Endothelial cell (in vitro differentiated cells): Measurements from ENCODE around the gene RNF123. TPM values are rescaled to one million over a fixed set of nuclear protein-coding genes. Genes with fewer than 3 reads are reported as not detected.

Source experiments
- DNase-seq: peaks from one replicate; pipeline ENCODE4 v3.0.0; 2021; ENCODE audit warnings: low spot score
- H3K27ac Mint-ChIP-seq: one replicate; pipeline ENCODE4 v1.8.0; 2021; ENCODE audit warnings: mixed read lengths, inconsistent platforms; ENCODE audit not compliant: unreplicated experiment
- H3K27me3 Mint-ChIP-seq: one replicate; pipeline ENCODE4 v1.8.0; 2021; ENCODE audit warnings: mild to moderate bottlenecking, moderate library complexity, mixed read lengths, inconsistent platforms; ENCODE audit not compliant: unreplicated experiment
- H3K36me3 Mint-ChIP-seq: one replicate; pipeline ENCODE4 v1.8.0; 2021; ENCODE audit warnings: mild to moderate bottlenecking, low read depth, mixed read lengths, inconsistent platforms; ENCODE audit not compliant: unreplicated experiment
- H3K4me1 Mint-ChIP-seq: one replicate; pipeline ENCODE4 v1.8.0; 2021; ENCODE audit warnings: mild to moderate bottlenecking, mixed read lengths, inconsistent platforms; ENCODE audit not compliant: unreplicated experiment
- H3K4me3 Mint-ChIP-seq: one replicate; pipeline ENCODE4 v1.8.0; 2021; ENCODE audit warnings: mild to moderate bottlenecking, mixed read lengths, inconsistent platforms; ENCODE audit not compliant: unreplicated experiment
- H3K9me3 Mint-ChIP-seq: one replicate; pipeline ENCODE4 v1.8.0; 2021; ENCODE audit warnings: mixed read lengths, inconsistent platforms; ENCODE audit not compliant: unreplicated experiment
- total RNA-seq: library from RNA; stranded (reverse); fragmentation: NEBNext Ultra II Directional; extraction: Animal tissue kit (Norgen Biotek cat#: 25700); gene quantifications from one replicate; pipeline ENCODE4 v1.2.1, GENCODE V29; 2021; ENCODE audit not compliant: unreplicated experiment
- TF ChIP-seq, protein P1 (sequence below): fragments of 200-600 bp; sonication (generic); IDR thresholded peaks from one replicate; pipeline ENCODE4 v1.5.0; 2021; ENCODE audit warnings: antibody characterized with exemption; ENCODE audit not compliant: unreplicated experiment

The RNF123 gene
- total RNA-seq, 1 donor from 2014 or later: 42.3 TPM

DNA sequence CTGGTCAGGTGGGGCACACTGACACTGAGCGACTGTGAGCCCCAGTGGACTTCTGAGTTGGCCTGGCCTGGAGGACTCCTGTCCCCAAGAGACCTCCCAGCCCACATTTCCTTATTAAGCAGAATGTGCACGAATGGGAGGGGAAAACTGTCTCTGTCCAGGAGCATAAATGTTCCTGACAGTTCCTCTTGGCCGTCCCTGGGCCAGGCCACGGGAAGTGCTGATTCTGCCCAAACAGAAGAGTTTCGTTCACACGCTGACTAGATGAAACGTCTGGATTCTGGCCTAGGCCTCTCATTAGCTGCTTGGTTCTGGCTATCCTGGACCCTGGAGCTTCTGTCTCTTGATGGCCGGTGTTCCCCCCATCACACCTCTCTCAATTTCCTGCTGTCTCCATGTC is 44.7 kb upstream of the RNF123 start:
- H3K27ac Mint-ChIP-seq: no peak overlapping the region
- TF ChIP-seq, protein P1, sequence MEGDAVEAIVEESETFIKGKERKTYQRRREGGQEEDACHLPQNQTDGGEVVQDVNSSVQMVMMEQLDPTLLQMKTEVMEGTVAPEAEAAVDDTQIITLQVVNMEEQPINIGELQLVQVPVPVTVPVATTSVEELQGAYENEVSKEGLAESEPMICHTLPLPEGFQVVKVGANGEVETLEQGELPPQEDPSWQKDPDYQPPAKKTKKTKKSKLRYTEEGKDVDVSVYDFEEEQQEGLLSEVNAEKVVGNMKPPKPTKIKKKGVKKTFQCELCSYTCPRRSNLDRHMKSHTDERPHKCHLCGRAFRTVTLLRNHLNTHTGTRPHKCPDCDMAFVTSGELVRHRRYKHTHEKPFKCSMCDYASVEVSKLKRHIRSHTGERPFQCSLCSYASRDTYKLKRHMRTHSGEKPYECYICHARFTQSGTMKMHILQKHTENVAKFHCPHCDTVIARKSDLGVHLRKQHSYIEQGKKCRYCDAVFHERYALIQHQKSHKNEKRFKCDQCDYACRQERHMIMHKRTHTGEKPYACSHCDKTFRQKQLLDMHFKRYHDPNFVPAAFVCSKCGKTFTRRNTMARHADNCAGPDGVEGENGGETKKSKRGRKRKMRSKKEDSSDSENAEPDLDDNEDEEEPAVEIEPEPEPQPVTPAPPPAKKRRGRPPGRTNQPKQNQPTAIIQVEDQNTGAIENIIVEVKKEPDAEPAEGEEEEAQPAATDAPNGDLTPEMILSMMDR: no peak
- H3K36me3 Mint-ChIP-seq: no peaks in the 10 kb centered on the region

DNA sequence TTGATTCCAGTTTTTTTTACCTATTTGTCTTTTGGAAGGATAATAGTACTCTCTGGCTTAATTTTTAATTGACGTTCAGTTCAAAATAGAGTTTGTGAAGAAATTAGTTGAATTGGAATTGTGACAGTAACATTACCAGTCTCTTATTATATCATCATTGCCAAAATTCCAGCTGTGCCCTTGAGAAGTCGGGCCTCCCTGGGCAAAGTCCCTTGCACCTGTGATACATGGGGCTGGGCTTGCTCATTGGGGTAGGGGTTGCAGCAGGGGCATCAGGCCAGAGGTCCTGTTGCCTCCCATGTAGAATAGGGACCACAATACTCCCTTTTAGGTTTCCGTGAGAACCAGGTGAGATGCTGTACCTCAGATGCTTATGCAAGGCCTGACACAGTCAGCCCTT is 43.1 kb upstream of the RNF123 start:
- no peak for DNase-seq
- no peak overlapping the region for H3K4me3 Mint-ChIP-seq
- peaks cover 5% of the 10 kb centered on the region for H3K27me3 Mint-ChIP-seq
- H3K4me1 Mint-ChIP-seq: peaks cover 7% of the 10 kb centered on the region
- H3K9me3 Mint-ChIP-seq: no peaks in the 10 kb centered on the region
- TF ChIP-seq, protein P1: no peak
- no peaks in the 10 kb centered on the region for H3K36me3 Mint-ChIP-seq
- H3K27ac Mint-ChIP-seq: no peak overlapping the region

More for the DNA sequence above, 44.7 kb upstream of the RNF123 start:
- Mint-ChIP-seq H3K4me1 (peaks cover 7% of the 10 kb centered on the region), H3K9me3 (no peaks in the 10 kb centered on the region), H3K27me3 (peaks cover 5% of the 10 kb centered on the region), H3K4me3 (no peak overlapping the region)
- DNase-seq: no peak

DNA sequence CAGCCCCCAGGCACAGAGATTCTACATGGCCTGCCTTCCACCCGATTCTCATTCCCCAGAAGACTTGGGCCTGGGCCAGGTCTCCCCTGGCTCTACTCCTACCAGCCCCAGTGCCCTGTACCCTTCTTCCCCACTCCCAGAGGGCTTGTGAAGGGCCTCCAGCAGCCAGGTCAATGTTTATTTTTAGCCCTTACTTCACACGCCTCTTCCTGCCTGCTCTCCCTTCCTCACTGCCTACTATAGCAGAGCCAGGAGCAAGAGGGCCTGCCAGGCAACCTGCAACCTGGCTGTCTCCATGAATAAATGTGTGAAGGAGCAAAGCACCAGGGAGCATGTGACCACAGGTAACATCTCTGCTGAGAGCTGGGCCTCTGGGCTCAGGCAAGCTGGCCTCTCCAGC is 41.6 kb upstream of the RNF123 start:
- TF ChIP-seq, protein P1: no peak
- Mint-ChIP-seq H3K27ac (no peak overlapping the region), H3K36me3 (no peaks in the 10 kb centered on the region), H3K27me3 (peaks cover 5% of the 10 kb centered on the region), H3K4me1 (peaks cover 7% of the 10 kb centered on the region), H3K9me3 (no peaks in the 10 kb centered on the region), H3K4me3 (no peak overlapping the region)
- DNase-seq: no peak

DNA sequence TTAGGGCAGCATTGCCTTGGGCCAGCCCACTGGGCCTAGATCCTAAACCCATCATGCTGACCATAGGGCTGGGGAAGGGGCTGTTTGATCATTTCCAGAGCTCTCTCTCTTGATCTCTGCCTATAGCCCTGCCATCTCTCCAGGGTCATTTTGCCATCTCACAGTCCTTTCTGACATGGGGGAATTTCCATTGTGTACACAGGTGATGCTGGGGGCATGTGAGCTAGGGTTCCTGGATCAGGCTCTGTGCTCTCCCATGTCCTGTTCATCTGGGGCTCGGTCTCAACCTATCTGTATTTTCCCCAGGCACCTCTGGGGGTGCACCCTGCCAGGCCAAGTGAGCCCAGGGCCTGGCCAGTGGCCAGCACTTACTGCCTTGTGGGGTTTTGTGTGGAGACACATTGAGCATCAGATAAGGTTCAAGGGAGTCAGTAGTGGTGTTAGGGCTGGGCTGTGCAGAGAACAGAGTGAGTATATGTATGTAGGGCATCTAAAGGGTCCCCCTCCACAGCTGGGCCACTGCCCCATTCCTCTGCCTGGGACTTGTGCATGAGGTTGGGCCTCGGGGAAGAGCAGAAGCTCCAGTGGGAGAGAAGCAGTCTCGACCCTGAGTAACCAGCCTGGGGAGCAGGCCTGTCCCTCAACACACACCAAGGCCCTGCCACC is 40.9 kb upstream of the RNF123 start:
- Mint-ChIP-seq H3K4me1 (peaks cover 7% of the 10 kb centered on the region), H3K36me3 (no peaks in the 10 kb centered on the region), H3K27me3 (peaks cover 5% of the 10 kb centered on the region), H3K27ac (no peak overlapping the region), H3K4me3 (no peak overlapping the region), H3K9me3 (no peaks in the 10 kb centered on the region)
- TF ChIP-seq, protein P1: no peak
- DNase-seq: no peak

DNA sequence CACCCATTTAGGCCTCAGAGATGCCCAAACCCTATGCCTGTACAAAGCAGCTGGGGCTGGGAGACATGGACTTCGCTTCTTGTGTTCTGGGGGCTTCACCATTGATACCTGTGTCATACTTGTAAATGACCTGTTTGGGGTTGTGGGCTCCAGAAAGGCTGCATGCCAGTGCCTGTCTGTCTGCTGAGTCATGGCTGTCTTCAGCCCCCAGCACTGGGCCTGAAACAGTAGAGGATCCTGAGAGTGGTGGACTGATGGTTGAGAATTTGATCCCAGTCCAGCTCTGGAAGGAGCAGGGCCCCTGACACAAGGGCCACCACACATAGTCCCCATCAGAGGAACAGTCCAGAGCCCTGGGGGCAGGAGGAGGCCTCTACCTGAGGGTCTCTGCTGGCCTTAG is 39.8 kb upstream of the RNF123 start:
- H3K4me3 Mint-ChIP-seq: no peak overlapping the region
- no peak for DNase-seq
- H3K27ac Mint-ChIP-seq: no peak overlapping the region
- peaks cover 7% of the 10 kb centered on the region for H3K4me1 Mint-ChIP-seq
- no peaks in the 10 kb centered on the region for H3K36me3 Mint-ChIP-seq
- TF ChIP-seq, protein P1: no peak
- H3K27me3 Mint-ChIP-seq: peaks cover 5% of the 10 kb centered on the region
- H3K9me3 Mint-ChIP-seq: no peaks in the 10 kb centered on the region
